ENCODE measurements around the gene MAP3K20.

MAP3K20 gene

GRCh38 chr2:173149491-173149890, 73.8 kb downstream of the MAP3K20 start:
- no peak for DNase-seq
- Histone ChIP-seq H3K9me3 (ENCODE audit: severe bottlenecking) (no peaks in the 10 kb centered on the region), H3K27me3 (ENCODE audit: insufficient read depth, low read depth, severe bottlenecking) (no peaks in the 10 kb centered on the region), H3K4me3 (ENCODE audit: low read depth, low read length) (no peak overlapping the region), H3K36me3 (no peaks in the 10 kb centered on the region), H3K27ac (no peak overlapping the region)
- TF ChIP-seq CTCF (IDR thresholded peaks at IDR 0.05; ENCODE audit: low read depth, low read length), result no peak

GRCh38 chr2:173150087-173150486, 74.4 kb downstream of the MAP3K20 start:
- no peaks in the 10 kb centered on the region for H3K27me3 ChIP-seq (ENCODE audit: insufficient read depth, low read depth, severe bottlenecking)
- DNase-seq, result no peak
- no peak overlapping the region for H3K27ac ChIP-seq
- H3K36me3 ChIP-seq, result no peaks in the 10 kb centered on the region
- H3K4me3 ChIP-seq (ENCODE audit: low read depth, low read length), result no peak overlapping the region
- no peak for TF ChIP-seq CTCF (IDR thresholded peaks at IDR 0.05; ENCODE audit: low read depth, low read length)
- H3K9me3 ChIP-seq (ENCODE audit: severe bottlenecking), result no peaks in the 10 kb centered on the region

- no peak overlapping the region for H3K4me3 ChIP-seq (ENCODE audit: low read depth, low read length)
- no peaks in the 10 kb centered on the region; the same call in 1 of the 2 replicates for H3K36me3 ChIP-seq
- no peak overlapping the region for H3K27ac ChIP-seq
- no peak for DNase-seq
- no peak for TF ChIP-seq CTCF (IDR thresholded peaks at IDR 0.05; ENCODE audit: low read depth, low read length)
- H3K9me3 ChIP-seq (ENCODE audit: severe bottlenecking), result no peaks in the 10 kb centered on the region
- no peaks in the 10 kb centered on the region for H3K27me3 ChIP-seq (ENCODE audit: insufficient read depth, low read depth, severe bottlenecking)
Observed at GRCh38 chr2:173150963-173151362, 75.3 kb downstream of the MAP3K20 start.

GRCh38 chr2:173151671-173152401, 76.2 kb downstream of the MAP3K20 start:
- Histone ChIP-seq H3K9me3 (ENCODE audit: severe bottlenecking) (no peaks in the 10 kb centered on the region), H3K27me3 (ENCODE audit: insufficient read depth, low read depth, severe bottlenecking) (no peaks in the 10 kb centered on the region), H3K27ac (no peak overlapping the region), H3K4me3 (ENCODE audit: low read depth, low read length) (no peak overlapping the region), H3K36me3 (no peaks in the 10 kb centered on the region; the same call in 1 of the 2 replicates)
- no peak for TF ChIP-seq CTCF (IDR thresholded peaks at IDR 0.05; ENCODE audit: low read depth, low read length)
- DNase-seq, result no peak

GRCh38 chr2:173153301-173153885, 77.7 kb downstream of the MAP3K20 start:
- no peak for TF ChIP-seq CTCF (IDR thresholded peaks at IDR 0.05; ENCODE audit: low read depth, low read length)
- Histone ChIP-seq H3K27me3 (ENCODE audit: insufficient read depth, low read depth, severe bottlenecking) (no peaks in the 10 kb centered on the region), H3K9me3 (ENCODE audit: severe bottlenecking) (no peaks in the 10 kb centered on the region), H3K27ac (no peak overlapping the region), H3K36me3 (no peaks in the 10 kb centered on the region; the same call in 1 of the 2 replicates), H3K4me3 (ENCODE audit: low read depth, low read length) (no peak overlapping the region)
- DNase-seq, result no peak

Measured in WERI-Rb-1 (cell line).